GM19035 (cell line): ENCODE results near the gene GNAL.
"Not testable (repeated sequence)": the region's sequence is repeated elsewhere in the genome, so short reads cannot be mapped to it uniquely, and the experiment has no call there.

ENCODE experiments used
- ATAC-seq: cut with Tn5 transposase; IDR thresholded peaks from one replicate; pipeline ENCODE4 v1.9.1; 2021; ENCODE audit not compliant: unreplicated experiment

The GNAL gene

GRCh38 chr18:11688972-11689668 lies at the start of gene GNAL:
Gene GNAL, plus strand, starts transcription at chr18:11689264. Its CDS starts 300 bp downstream, at chr18:11689564.
- ATAC-seq, result peak; percentile 83

GRCh38 chr18:11647310-11647709 lies 41.8 kb upstream of the GNAL start:
- ATAC-seq, result not testable (repeated sequence)

GRCh38 chr18:11647804-11648203 lies 41.3 kb upstream of the GNAL start:
- ATAC-seq, result not testable (repeated sequence)

- ATAC-seq, result no peak
These were observed 39.2 kb upstream of the GNAL start for GRCh38 chr18:11649839-11650238.

GRCh38 chr18:11651899-11652298 lies 37.2 kb upstream of the GNAL start:
- ATAC-seq, result no peak

- ATAC-seq, result no peak
These were observed 35.5 kb upstream of the GNAL start for GRCh38 chr18:11653521-11653920.

- no peak for ATAC-seq
These were observed 34.1 kb upstream of the GNAL start for GRCh38 chr18:11654736-11655605.

GRCh38 chr18:11655606-11655932 lies 33.5 kb upstream of the GNAL start:
- no peak for ATAC-seq

GRCh38 chr18:11657152-11657551 lies 31.9 kb upstream of the GNAL start:
- ATAC-seq, result no peak

- no peak for ATAC-seq
These were observed 31.5 kb upstream of the GNAL start for GRCh38 chr18:11657554-11657953.

- no peak for ATAC-seq
These were observed 31.0 kb upstream of the GNAL start for GRCh38 chr18:11658019-11658418.

GRCh38 chr18:11658989-11659388 lies 30.1 kb upstream of the GNAL start:
- ATAC-seq, result no peak

- ATAC-seq, result no peak
These were observed 28.4 kb upstream of the GNAL start for GRCh38 chr18:11660691-11661090.

- no peak for ATAC-seq
These were observed 27.6 kb upstream of the GNAL start for GRCh38 chr18:11661430-11661829.

- ATAC-seq, result no peak
These were observed 25.5 kb upstream of the GNAL start for GRCh38 chr18:11663439-11664029.

GRCh38 chr18:11664286-11664685 lies 24.8 kb upstream of the GNAL start:
- no peak for ATAC-seq

- no peak for ATAC-seq
These were observed 23.9 kb upstream of the GNAL start for GRCh38 chr18:11665146-11665545.

GRCh38 chr18:11665587-11665986 lies 23.5 kb upstream of the GNAL start:
- no peak for ATAC-seq

GRCh38 chr18:11666176-11666575 lies 22.9 kb upstream of the GNAL start:
- ATAC-seq, result no peak

GRCh38 chr18:11666831-11667230 lies 22.2 kb upstream of the GNAL start:
- no peak for ATAC-seq

GRCh38 chr18:11667578-11667977 lies 21.5 kb upstream of the GNAL start:
- no peak for ATAC-seq
